ENCODE results near the gene OR2C3. TPM values are rescaled to one million over a fixed set of nuclear protein-coding genes. Genes with fewer than 3 reads are reported as not detected.

The OR2C3 gene
- total and polyA plus RNA-seq, 2 of the 8 experiments (the other 6 are each of a cell fraction or from before 2014, with no cell fraction given) = not detected

GRCh38 chr1:247487057-247487456, 49.2 kb downstream of the OR2C3 start:
- no peak overlapping the region for H3K18ac ChIP-seq (ENCODE audit: extremely low read depth, low read length)
- no peak overlapping the region for H3K27ac ChIP-seq (ENCODE audit: low read depth, low read length)
- no peak overlapping the region for H3K56ac ChIP-seq (replicated peaks; ENCODE audit: insufficient read length, low read depth, low read length)
- no peak overlapping the region for H3K4me3 ChIP-seq (ENCODE audit: extremely low read depth in 1 of 4, insufficient read depth in 2 of 4, low read depth in 3 of 4, low read length in 4 of 4)
- H3K4me2 ChIP-seq (ENCODE audit: insufficient read depth in 1 of 2, low read depth in 2 of 2, low read length in 2 of 2) = no peak overlapping the region
- H4K91ac ChIP-seq (replicated peaks; ENCODE audit: insufficient read length, low read length) = no peak overlapping the region
- no peaks in the 10 kb centered on the region for H3K79me1 ChIP-seq (ENCODE audit: low read depth, low read length)
- no peak overlapping the region for H3K4ac ChIP-seq (replicated peaks; ENCODE audit: insufficient read length, low read depth, low read length)
- H2BK120ac ChIP-seq (replicated peaks; ENCODE audit: low read depth, low read length) = no peak overlapping the region
- CTCF ChIA-PET (ENCODE audit: partially characterized antibody) = interaction anchor here (0.7 to 7.1 kb wide), 15 partner anchors 9 to 368 kb away, joined by 3 to 53 read pairs (median 4); no protein-coding TSS in a partner anchor
- no peak overlapping the region for H2BK12ac ChIP-seq (ENCODE audit: low read depth, low read length)
- no peaks in the 10 kb centered on the region for H3K9me3 ChIP-seq (ENCODE audit: insufficient read depth in 2 of 2, low read depth in 1 of 2, low read length in 1 of 2)
- H3K14ac ChIP-seq (ENCODE audit: insufficient read length) = no peak overlapping the region
- H2BK15ac ChIP-seq (ENCODE audit: low read length) = no peak overlapping the region
- FAIRE-seq = peak; percentile 96
- POLR2A ChIA-PET (ENCODE audit: partially characterized antibody) = interaction anchor here (0.6 kb wide), 1 partner anchor 578 kb away, joined by 3 read pairs; no protein-coding TSS in a partner anchor
- no peak overlapping the region for H3K23ac ChIP-seq (ENCODE audit: insufficient read length)
- H3K36me3 ChIP-seq (ENCODE audit: control insufficient read depth in 2 of 4, insufficient read depth in 4 of 4, low read length in 3 of 4) = no peaks in the 10 kb centered on the region
- no peak overlapping the region for H4K5ac ChIP-seq (ENCODE audit: insufficient read length, low read depth, low read length)
- no peaks in the 10 kb centered on the region for H3K27me3 ChIP-seq (replicated peaks in 1 of 4; ENCODE audit: control insufficient read depth in 3 of 4, extremely low read depth in 1 of 4, insufficient read depth in 3 of 4, low read length in 3 of 4)
- H3K9ac ChIP-seq (replicated peaks in 1 of 4; ENCODE audit: extremely low read depth in 1 of 4, low read depth in 3 of 4, low read length in 3 of 4) = no peak overlapping the region
- H4K20me1 ChIP-seq (replicated peaks in 1 of 2; ENCODE audit: control insufficient read depth in 1 of 2, insufficient read depth in 2 of 2, low read length in 2 of 2) = no peaks in the 10 kb centered on the region
- H2AK5ac ChIP-seq (ENCODE audit: low read depth, low read length) = no peak overlapping the region
- H2BK20ac ChIP-seq (ENCODE audit: low read length) = no peak overlapping the region
- no peaks in the 10 kb centered on the region for H3K79me2 ChIP-seq (ENCODE audit: control insufficient read depth in 1 of 2, insufficient read depth in 2 of 2, low read length in 2 of 2)
- no peak overlapping the region for H2BK5ac ChIP-seq (ENCODE audit: low read depth, low read length)
- peak in 1 of 2 experiments; percentile 48 for DNase-seq (ENCODE audit: low read depth in 1 of 2, low spot score in 2 of 2)
- no peak overlapping the region for H2AFZ ChIP-seq (ENCODE audit: low read length)
- H3K23me2 ChIP-seq (ENCODE audit: low read depth, low read length) = no peaks in the 10 kb centered on the region
- no peaks in the 10 kb centered on the region for H3K4me1 ChIP-seq (replicated peaks in 1 of 4; ENCODE audit: control insufficient read depth in 3 of 4, insufficient read depth in 4 of 4, low read length in 3 of 4)
- no peak overlapping the region for H4K8ac ChIP-seq (ENCODE audit: extremely low read depth, insufficient read depth, low read length)
- TF ChIP-seq CTBP2 (IDR thresholded peaks at IDR 0.05; ENCODE audit: borderline replicate concordance, insufficient read depth, insufficient read length, low read length) = no peak
- no peak for TF ChIP-seq SIN3A (conservative IDR thresholded peaks at IDR 0.05 in 1 of 2, IDR thresholded peaks at IDR 0.05 in 1 of 2; ENCODE audit: low read depth in 1 of 2, low read length in 2 of 2)
- TF ChIP-seq POU5F1 (IDR thresholded peaks at IDR 0.05; ENCODE audit: low read depth, low read length) = no peak
- peak in 2 of 3 experiments; percentile 63 to 70; a peak in 3 of 4 replicates for TF ChIP-seq CTCF (IDR thresholded peaks at IDR 0.05; ENCODE audit: control extremely low read depth in 1 of 3, insufficient read depth in 1 of 3, low read depth in 1 of 3, low read length in 3 of 3)
- peak; percentile 91 to 92 for TF ChIP-seq RAD21 (IDR thresholded peaks at IDR 0.05 in 1 of 2, conservative IDR thresholded peaks at IDR 0.05 in 1 of 2; ENCODE audit: low read depth in 2 of 2, low read length in 2 of 2)

All from H1 (cell line).